ENCODE data around the gene ASS1.

Gene ASS1

DNA sequence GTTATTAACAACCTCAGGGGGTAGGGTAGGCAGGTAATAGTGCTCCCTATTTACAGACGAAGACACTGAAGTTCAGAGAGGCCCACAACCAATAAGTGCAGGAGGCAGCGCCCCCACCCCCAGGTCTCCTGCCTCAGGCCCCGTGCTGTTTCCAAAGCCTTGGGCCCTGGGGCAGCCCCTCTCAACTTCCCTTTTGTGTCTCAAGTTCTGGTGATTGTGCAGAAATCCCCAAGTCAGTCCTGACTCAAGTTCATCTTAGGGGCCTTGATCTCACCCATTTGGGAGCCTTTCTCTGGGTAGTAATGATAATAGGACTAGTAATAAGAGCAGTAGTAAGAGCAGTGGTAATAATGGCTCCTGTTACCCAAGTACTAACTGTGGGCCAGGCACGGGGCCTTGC lies 35.5 kb upstream of the ASS1 start:
- no peak for DNase-seq (ENCODE audit: low read depth)
- H3K4me3 ChIP-seq (ENCODE audit: low read depth, low read length): no peak overlapping the region
- TF ChIP-seq, protein P1, sequence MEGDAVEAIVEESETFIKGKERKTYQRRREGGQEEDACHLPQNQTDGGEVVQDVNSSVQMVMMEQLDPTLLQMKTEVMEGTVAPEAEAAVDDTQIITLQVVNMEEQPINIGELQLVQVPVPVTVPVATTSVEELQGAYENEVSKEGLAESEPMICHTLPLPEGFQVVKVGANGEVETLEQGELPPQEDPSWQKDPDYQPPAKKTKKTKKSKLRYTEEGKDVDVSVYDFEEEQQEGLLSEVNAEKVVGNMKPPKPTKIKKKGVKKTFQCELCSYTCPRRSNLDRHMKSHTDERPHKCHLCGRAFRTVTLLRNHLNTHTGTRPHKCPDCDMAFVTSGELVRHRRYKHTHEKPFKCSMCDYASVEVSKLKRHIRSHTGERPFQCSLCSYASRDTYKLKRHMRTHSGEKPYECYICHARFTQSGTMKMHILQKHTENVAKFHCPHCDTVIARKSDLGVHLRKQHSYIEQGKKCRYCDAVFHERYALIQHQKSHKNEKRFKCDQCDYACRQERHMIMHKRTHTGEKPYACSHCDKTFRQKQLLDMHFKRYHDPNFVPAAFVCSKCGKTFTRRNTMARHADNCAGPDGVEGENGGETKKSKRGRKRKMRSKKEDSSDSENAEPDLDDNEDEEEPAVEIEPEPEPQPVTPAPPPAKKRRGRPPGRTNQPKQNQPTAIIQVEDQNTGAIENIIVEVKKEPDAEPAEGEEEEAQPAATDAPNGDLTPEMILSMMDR (conservative IDR thresholded peaks at IDR 0.05; ENCODE audit: low read depth, low read length): no peak

DNA sequence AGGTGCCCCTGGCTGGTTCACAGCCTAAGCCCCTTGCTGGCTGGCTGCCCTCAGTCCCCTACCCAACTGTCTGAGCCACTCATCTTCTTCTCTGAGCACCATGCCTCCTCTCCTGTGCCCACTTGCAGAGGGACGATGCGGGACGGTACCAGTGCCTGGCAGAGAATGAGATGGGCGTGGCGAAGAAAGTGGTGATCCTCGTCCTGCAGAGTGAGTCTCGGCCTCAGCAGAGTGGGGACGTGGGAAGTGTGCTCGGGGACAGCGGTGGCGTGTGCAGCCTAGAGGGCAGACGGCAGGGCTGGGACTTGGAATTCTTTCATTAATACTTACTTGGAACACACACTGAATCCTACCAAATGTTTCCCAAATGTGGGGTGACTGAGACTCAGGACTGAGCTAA lies 34.3 kb upstream of the ASS1 start:
- no peak for DNase-seq (ENCODE audit: low read depth)
- TF ChIP-seq, protein P1 (conservative IDR thresholded peaks at IDR 0.05; ENCODE audit: low read depth, low read length): no peak
- H3K4me3 ChIP-seq (ENCODE audit: low read depth, low read length): no peak overlapping the region

DNA sequence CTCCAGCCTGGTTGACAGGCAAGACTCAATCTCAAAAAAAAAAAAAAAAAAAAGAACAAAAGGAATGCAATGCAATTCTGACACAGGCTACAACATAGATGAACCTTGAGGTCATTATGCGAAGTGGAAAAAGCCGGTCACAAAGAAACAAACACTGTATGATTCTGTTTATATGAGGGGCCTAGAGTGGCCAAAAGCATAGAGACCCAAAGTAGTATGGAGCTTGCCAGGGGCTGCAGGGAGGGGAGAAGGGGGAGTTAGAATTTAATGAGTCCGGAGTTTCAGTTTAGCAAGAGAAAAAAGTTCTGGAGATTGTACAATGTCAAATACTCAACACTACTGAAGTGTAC lies 33.2 kb upstream of the ASS1 start:
- TF ChIP-seq, protein P1 (conservative IDR thresholded peaks at IDR 0.05; ENCODE audit: low read depth, low read length): no peak
- DNase-seq (ENCODE audit: low read depth): no peak
- no peak overlapping the region for H3K4me3 ChIP-seq (ENCODE audit: low read depth, low read length)

DNA sequence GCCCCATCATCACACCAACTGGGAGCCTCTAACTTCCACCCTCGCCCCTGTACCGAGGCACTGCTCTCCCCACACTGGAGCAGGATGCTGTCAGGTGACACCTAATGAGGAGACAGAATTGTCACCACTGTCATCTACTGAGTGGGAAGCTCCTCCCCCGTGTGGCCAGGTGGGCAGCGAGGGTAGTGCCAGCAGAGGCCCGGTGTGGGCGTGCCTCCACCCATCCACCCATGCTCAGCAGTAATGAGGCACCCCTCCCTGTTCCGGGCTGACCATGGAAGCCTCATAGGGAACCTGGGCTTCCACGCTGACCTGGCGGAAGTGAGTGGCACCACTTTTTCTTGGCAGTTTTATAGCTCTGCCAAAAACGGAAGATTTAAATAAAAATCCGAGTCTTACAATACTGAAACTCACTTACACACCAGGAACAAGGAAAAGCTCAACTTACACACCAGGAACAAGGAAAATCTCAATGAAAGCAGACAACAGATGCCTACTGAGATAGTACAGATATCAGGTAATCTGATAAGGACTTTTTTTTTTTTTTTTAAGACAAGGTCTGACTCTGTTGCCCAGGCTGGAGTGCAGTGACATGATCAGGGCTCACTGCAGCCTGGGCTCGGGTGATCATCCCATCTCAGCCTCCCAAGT lies 30.6 kb upstream of the ASS1 start:
- no peak for DNase-seq (ENCODE audit: low read depth)
- H3K4me3 ChIP-seq (ENCODE audit: low read depth, low read length): no peak overlapping the region
- TF ChIP-seq, protein P1 (conservative IDR thresholded peaks at IDR 0.05; ENCODE audit: low read depth, low read length): no peak

DNA sequence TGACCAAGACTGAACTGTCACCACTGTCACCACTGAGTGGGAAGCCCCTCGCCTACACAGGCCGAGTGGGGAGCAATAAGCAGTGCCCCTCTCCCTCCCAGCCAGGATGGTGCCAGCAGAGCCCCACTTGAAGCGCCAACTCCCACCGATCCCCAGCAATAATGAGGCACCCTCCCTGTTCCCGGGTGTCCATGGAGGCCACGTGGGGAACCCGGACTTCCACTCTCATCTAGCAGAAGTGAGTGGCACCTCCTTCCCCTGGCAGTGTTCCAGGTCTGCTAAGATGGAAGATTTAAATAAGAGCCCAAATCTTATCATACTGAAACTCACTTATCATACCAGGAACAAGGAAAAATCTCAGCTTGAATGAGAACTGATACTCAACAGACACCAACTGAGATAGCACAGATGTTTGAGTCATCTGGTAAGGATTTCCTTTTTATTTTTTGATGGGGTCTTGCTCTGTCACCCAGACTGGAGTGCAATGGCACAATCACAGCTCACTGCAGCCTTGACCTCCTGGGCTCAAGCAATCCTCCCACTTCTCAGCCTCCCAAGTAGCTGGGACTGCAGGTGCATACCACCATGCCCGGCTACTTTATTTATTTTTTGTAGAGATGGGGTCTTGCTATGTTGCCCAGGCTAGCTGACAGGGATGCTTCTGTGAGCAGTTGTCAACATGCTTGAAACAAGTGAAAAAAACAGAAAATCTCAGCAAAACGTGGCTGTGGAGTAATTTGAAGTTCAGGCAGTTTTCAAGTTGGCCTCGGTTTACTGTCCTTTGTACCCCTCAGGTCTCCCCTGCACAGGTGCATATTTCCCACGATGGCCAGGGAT lies 29.6 kb upstream of the ASS1 start:
- DNase-seq (ENCODE audit: low read depth): no peak
- TF ChIP-seq, protein P1 (conservative IDR thresholded peaks at IDR 0.05; ENCODE audit: low read depth, low read length): no peak
- H3K4me3 ChIP-seq (ENCODE audit: low read depth, low read length): no peak overlapping the region

DNA sequence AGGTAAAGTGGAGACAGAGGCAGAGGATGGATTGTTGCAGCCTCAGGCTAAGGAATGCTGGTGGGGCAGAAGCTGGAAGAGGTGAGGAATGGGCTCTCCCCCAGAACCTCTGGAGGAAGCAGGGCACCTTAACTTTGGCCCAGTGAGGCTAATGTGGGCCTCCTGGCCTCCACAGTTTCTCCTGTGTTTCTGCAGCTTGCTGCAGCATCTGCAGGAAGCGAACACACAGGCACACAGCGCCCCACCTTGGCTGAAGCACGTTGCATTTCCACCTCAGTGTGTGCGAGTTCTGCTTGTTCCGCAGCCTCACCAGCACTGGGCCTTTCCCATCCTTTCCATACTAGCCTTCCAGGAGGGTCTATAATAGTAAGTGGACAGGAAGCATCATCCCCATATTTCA lies 27.2 kb upstream of the ASS1 start:
- H3K4me3 ChIP-seq (ENCODE audit: low read depth, low read length): no peak overlapping the region
- peak; percentile 26 for DNase-seq (ENCODE audit: low read depth)
- TF ChIP-seq, protein P1 (conservative IDR thresholded peaks at IDR 0.05; ENCODE audit: low read depth, low read length): peak; percentile 26

DNA sequence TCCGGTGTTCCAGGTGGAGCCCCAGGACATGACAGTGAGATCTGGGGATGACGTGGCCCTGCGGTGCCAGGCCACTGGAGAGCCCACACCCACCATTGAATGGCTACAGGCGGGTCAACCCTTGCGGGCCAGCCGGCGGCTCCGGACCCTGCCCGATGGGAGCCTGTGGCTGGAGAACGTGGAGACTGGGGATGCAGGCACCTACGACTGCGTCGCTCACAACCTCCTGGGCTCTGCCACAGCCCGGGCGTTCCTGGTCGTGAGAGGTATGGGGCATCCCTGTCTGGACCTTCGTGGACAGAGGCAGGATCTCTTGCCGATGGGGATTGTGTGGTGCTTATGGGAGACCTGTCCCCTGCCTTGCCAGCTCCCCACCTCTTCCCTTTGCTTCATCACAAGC lies 26.0 kb upstream of the ASS1 start:
- TF ChIP-seq, protein P1 (conservative IDR thresholded peaks at IDR 0.05; ENCODE audit: low read depth, low read length): no peak

More for the DNA sequence above, 26.0 kb upstream of the ASS1 start:
- no peak for DNase-seq (ENCODE audit: low read depth)
- no peak overlapping the region for H3K4me3 ChIP-seq (ENCODE audit: low read depth, low read length)

Measured in choroid plexus epithelial cell (primary cell).